HG03139 (cell line): ENCODE data around the gene MRAS.

Experiments
- ATAC-seq: cut with Tn5 transposase; IDR thresholded peaks from one replicate; pipeline ENCODE4 v1.9.1; 2021; ENCODE audit not compliant: unreplicated experiment

The MRAS gene

GRCh38 chr3:138347960-138348753 lies at the start of gene MRAS:
Gene MRAS (plus strand): TSS chr3:138348579. CDS start chr3:138372884, 24,305 bp downstream.
- no peak for ATAC-seq

- no peak for ATAC-seq
Observed at GRCh38 chr3:138300647-138301046, 47.7 kb upstream of the MRAS start.

- no peak for ATAC-seq
Observed at GRCh38 chr3:138303474-138303873, 44.9 kb upstream of the MRAS start.

GRCh38 chr3:138307899-138308298 lies 40.5 kb upstream of the MRAS start:
- no peak for ATAC-seq

- ATAC-seq: no peak
Observed at GRCh38 chr3:138308783-138309182, 39.6 kb upstream of the MRAS start.

- no peak for ATAC-seq
Observed at GRCh38 chr3:138310494-138310893, 37.9 kb upstream of the MRAS start.

GRCh38 chr3:138314751-138315150 lies 33.6 kb upstream of the MRAS start:
- ATAC-seq: no peak

GRCh38 chr3:138317687-138318086 lies 30.7 kb upstream of the MRAS start:
- no peak for ATAC-seq

- no peak for ATAC-seq
Observed at GRCh38 chr3:138323971-138324370, 24.4 kb upstream of the MRAS start.

- ATAC-seq: no peak
Observed at GRCh38 chr3:138325990-138326389, 22.4 kb upstream of the MRAS start.

GRCh38 chr3:138326866-138327595 lies 21.3 kb upstream of the MRAS start:
- no peak for ATAC-seq

GRCh38 chr3:138327831-138328230 lies 20.5 kb upstream of the MRAS start:
- ATAC-seq: no peak

- no peak for ATAC-seq
Observed at GRCh38 chr3:138328341-138328740, 20.0 kb upstream of the MRAS start.

- ATAC-seq: peak; percentile 72
Observed at GRCh38 chr3:138329127-138329983, 19.0 kb upstream of the MRAS start, which contains the start of gene NME9. Gene NME9 (minus strand): TSS chr3:138329851. CDS start chr3:138329335, 516 bp downstream.

GRCh38 chr3:138329984-138330293 lies 18.4 kb upstream of the MRAS start:
- ATAC-seq: no peak

GRCh38 chr3:138331143-138331894 lies 17.1 kb upstream of the MRAS start:
- ATAC-seq: no peak

- ATAC-seq: no peak
Observed at GRCh38 chr3:138332472-138333073, 15.8 kb upstream of the MRAS start.

- ATAC-seq: no peak
Observed at GRCh38 chr3:138334608-138335007, 13.8 kb upstream of the MRAS start.

GRCh38 chr3:138336454-138336999 lies 11.9 kb upstream of the MRAS start:
- ATAC-seq: no peak

- ATAC-seq: no peak
Observed at GRCh38 chr3:138338244-138338643, 10.1 kb upstream of the MRAS start.
